Measurements from ENCODE around the gene SEPTIN5. TPM values are rescaled to one million over a fixed set of nuclear protein-coding genes. Genes with fewer than 3 reads are reported as not detected.

Gene SEPTIN5
- total RNA-seq, 1 donor from 2014 or later = 197 TPM

GRCh38 chr22:19764636-19765476 lies 50.6 kb downstream of the SEPTIN5 start:
- H3K4me3 Mint-ChIP-seq (ENCODE audit: unreplicated experiment) = no peak overlapping the region
- H3K27me3 Mint-ChIP-seq (ENCODE audit: low read depth) = peaks cover 20% of the 10 kb centered on the region
- no peaks in the 10 kb centered on the region for H3K36me3 Mint-ChIP-seq (ENCODE audit: low read depth)
- TF ChIP-seq CTCF (IDR thresholded peaks at IDR 0.05) = no peak
- peaks cover 8% of the 10 kb centered on the region for H3K4me1 Mint-ChIP-seq (ENCODE audit: low read depth)
- no peak overlapping the region for H3K27ac Mint-ChIP-seq (ENCODE audit: unreplicated experiment)
- DNase-seq (ENCODE audit: low spot score) = no peak
- H3K9me3 Mint-ChIP-seq (ENCODE audit: low read depth) = no peaks in the 10 kb centered on the region

DNA sequence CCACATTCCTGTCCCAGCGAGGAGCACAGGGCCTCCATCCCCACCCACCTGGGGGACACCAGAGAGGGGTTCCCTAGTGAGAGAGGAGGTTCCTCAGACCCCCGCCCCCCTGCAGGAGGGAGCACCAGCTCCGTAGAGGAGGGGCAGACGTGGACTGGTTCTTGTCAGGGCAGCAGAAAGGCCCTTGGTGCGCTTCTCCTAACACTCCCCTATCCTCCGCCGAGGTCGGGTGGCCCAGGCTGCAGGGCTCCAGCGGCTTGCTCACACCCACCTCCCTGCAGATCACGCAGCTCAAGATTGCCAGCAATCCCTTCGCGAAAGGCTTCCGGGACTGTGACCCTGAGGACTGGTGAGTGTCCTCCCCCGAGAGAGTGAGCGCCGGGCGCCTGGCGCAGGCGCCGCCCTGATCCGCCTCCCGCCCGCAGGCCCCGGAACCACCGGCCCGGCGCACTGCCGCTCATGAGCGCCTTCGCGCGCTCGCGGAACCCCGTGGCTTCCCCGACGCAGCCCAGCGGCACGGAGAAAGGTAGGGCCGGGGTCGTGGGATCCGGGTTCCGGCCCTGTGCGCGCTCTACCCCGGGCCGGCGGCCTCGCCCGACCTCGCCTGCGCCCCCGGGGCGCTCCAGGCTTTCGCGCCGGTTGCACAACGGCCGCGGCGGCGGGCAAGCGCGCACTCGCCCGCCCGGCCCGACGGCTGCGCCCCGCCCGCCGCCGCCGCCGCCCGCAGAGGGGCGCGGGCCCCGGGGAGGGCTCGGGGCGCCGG lies 51.4 kb downstream of the SEPTIN5 start:
- Mint-ChIP-seq H3K27ac (ENCODE audit: unreplicated experiment) (no peak overlapping the region), H3K4me3 (ENCODE audit: unreplicated experiment) (peak overlapping the region; percentile 28), H3K36me3 (ENCODE audit: low read depth) (no peaks in the 10 kb centered on the region), H3K27me3 (ENCODE audit: low read depth) (peaks cover 20% of the 10 kb centered on the region), H3K9me3 (ENCODE audit: low read depth) (no peaks in the 10 kb centered on the region), H3K4me1 (ENCODE audit: low read depth) (peaks cover 3% of the 10 kb centered on the region)
- no peak for DNase-seq (ENCODE audit: low spot score)
- no peak for TF ChIP-seq CTCF (IDR thresholded peaks at IDR 0.05)

DNA sequence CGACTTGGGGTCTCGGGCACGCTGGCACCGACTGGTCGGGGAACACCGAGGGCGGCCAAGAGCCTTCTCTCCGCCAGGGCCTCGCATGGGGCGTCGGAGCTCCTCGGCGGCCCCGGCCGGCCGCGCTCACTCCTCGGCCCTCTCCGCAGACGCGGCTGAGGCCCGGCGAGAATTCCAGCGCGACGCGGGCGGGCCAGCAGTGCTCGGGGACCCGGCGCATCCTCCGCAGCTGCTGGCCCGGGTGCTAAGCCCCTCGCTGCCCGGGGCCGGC lies 51.9 kb downstream of the SEPTIN5 start:
- H3K4me1 Mint-ChIP-seq (ENCODE audit: low read depth) = peaks cover 3% of the 10 kb centered on the region
- H3K9me3 Mint-ChIP-seq (ENCODE audit: low read depth) = no peaks in the 10 kb centered on the region
- H3K4me3 Mint-ChIP-seq (ENCODE audit: unreplicated experiment) = no peak overlapping the region
- no peaks in the 10 kb centered on the region for H3K36me3 Mint-ChIP-seq (ENCODE audit: low read depth)
- peaks cover 20% of the 10 kb centered on the region for H3K27me3 Mint-ChIP-seq (ENCODE audit: low read depth)
- no peak for TF ChIP-seq CTCF (IDR thresholded peaks at IDR 0.05)
- no peak overlapping the region for H3K27ac Mint-ChIP-seq (ENCODE audit: unreplicated experiment)
- DNase-seq (ENCODE audit: low spot score) = no peak

- peak; percentile 72 for TF ChIP-seq CTCF (IDR thresholded peaks at IDR 0.05)
- H3K4me1 Mint-ChIP-seq (ENCODE audit: low read depth) = no peaks in the 10 kb centered on the region
- no peak overlapping the region for H3K27ac Mint-ChIP-seq (ENCODE audit: unreplicated experiment)
- no peak for DNase-seq (ENCODE audit: low spot score)
- H3K36me3 Mint-ChIP-seq (ENCODE audit: low read depth) = no peaks in the 10 kb centered on the region
- peaks cover 18% of the 10 kb centered on the region for H3K27me3 Mint-ChIP-seq (ENCODE audit: low read depth)
- no peak overlapping the region for H3K4me3 Mint-ChIP-seq (ENCODE audit: unreplicated experiment)
- H3K9me3 Mint-ChIP-seq (ENCODE audit: low read depth) = no peaks in the 10 kb centered on the region
These were observed 52.5 kb downstream of the SEPTIN5 start for GRCh38 chr22:19766511-19767426.
